ENCODE data around the gene KEL. TPM values are rescaled to one million over a fixed set of nuclear protein-coding genes. Genes with fewer than 3 reads are reported as not detected.

KEL gene
- total and polyA plus RNA-seq, 2 of the 4 experiments (the other 2 are of a cell fraction), result 0.03 TPM; not detected in 1

DNA sequence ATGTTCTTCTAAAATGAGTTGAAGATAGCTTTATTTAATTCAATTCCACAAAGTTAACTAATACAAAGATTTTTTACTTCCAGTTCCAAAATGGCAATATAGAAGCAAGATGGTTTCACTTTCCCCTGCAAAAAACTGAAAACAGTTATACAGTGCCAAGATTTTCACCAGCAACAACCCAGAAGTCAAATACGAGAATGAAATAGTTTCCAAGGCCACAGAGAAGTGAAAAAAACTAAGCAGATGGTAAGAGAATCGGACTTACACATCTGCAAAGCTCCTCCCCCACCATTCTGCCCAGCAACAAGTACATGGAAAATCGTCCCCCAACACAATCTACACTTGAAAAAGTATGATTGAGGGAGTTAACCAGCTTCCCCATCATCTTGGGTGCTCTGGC lies 30.3 kb upstream of the KEL start:
- Histone ChIP-seq H4K20me1 (ENCODE audit: insufficient read depth, low read length) (no peaks in the 10 kb centered on the region), H3K56ac (ENCODE audit: extremely low read depth, insufficient read depth, low read length) (no peak overlapping the region), H3K4ac (ENCODE audit: low read depth, low read length) (no peak overlapping the region), H3K27ac (ENCODE audit: insufficient read depth, low read length) (no peak overlapping the region), H3K9me3 (ENCODE audit: control insufficient read depth, insufficient read depth, low read length) (no peaks in the 10 kb centered on the region), H4K5ac (ENCODE audit: low read depth, low read length) (no peak overlapping the region), H2BK20ac (ENCODE audit: low read depth, low read length) (no peak overlapping the region), H3K9me1 (ENCODE audit: insufficient read depth, low read length) (no peaks in the 10 kb centered on the region), H2BK120ac (ENCODE audit: low read depth, low read length) (no peak overlapping the region), H2AFZ (replicated peaks; ENCODE audit: low read length, poor library complexity) (no peak overlapping the region), H4K91ac (ENCODE audit: insufficient read depth, low read depth, low read length) (no peak overlapping the region), H3K23ac (ENCODE audit: low read depth, low read length) (no peak overlapping the region), H3K27me3 (ENCODE audit: control insufficient read depth, insufficient read depth, low read length) (no peaks in the 10 kb centered on the region), H3K4me1 (ENCODE audit: control insufficient read depth, insufficient read depth, low read length) (no peaks in the 10 kb centered on the region), H2BK5ac (ENCODE audit: low read depth, low read length, poor library complexity, severe bottlenecking) (no peak overlapping the region), H2BK15ac (ENCODE audit: low read depth, low read length) (no peak overlapping the region), H3K36me3 (ENCODE audit: control insufficient read depth, insufficient read depth, low read length) (no peaks in the 10 kb centered on the region), H2AK5ac (ENCODE audit: low read depth, low read length) (no peak overlapping the region), H3K79me1 (ENCODE audit: low read depth in 1 of 2, low read length in 2 of 2) (no peaks in the 10 kb centered on the region), H3K4me3 (ENCODE audit: insufficient read depth, low read depth, low read length) (no peak overlapping the region), H3K18ac (ENCODE audit: low read depth, low read length) (no peak overlapping the region), H3K4me2 (ENCODE audit: low read depth, low read length) (no peak overlapping the region), H2AK9ac (replicated peaks; ENCODE audit: low read depth, low read length, poor library complexity) (no peak overlapping the region), H3K14ac (replicated peaks; ENCODE audit: low read depth, low read length) (no peak overlapping the region), H4K8ac (ENCODE audit: low read depth in 2 of 2, low read length in 2 of 2) (no peak overlapping the region), H3K9ac (ENCODE audit: low read depth, low read length) (no peak overlapping the region)
- TF ChIP-seq ELK1 (IDR thresholded peaks at IDR 0.05; ENCODE audit: borderline replicate concordance, low read depth, low read length) (no peak), MAFK (IDR thresholded peaks at IDR 0.05; ENCODE audit: low read depth, low read length) (no peak), NFE2L2 (IDR thresholded peaks at IDR 0.05; ENCODE audit: low read depth, low read length) (no peak), FOS (IDR thresholded peaks at IDR 0.05; ENCODE audit: low read depth, low read length) (no peak), SMC3 (IDR thresholded peaks at IDR 0.05; ENCODE audit: low read depth, low read length) (no peak), POLR2A (IDR thresholded peaks at IDR 0.05; ENCODE audit: low read depth, low read length) (no peak), BHLHE40 (IDR thresholded peaks at IDR 0.05; ENCODE audit: low read depth, low read length) (no peak), CHD1 (IDR thresholded peaks at IDR 0.05; ENCODE audit: low read depth, low read length) (no peak), MXI1 (IDR thresholded peaks at IDR 0.05; ENCODE audit: borderline replicate concordance, low read depth, low read length) (no peak)
- TF ChIP-seq, protein P1, sequence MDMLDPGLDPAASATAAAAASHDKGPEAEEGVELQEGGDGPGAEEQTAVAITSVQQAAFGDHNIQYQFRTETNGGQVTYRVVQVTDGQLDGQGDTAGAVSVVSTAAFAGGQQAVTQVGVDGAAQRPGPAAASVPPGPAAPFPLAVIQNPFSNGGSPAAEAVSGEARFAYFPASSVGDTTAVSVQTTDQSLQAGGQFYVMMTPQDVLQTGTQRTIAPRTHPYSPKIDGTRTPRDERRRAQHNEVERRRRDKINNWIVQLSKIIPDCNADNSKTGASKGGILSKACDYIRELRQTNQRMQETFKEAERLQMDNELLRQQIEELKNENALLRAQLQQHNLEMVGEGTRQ (IDR thresholded peaks at IDR 0.05; ENCODE audit: low read depth, low read length), result no peak
- WGBS, 2 experiments (ENCODE audit: extremely low coverage in 2 of 2, insufficient read length in 1 of 2), result no CpG with 5 or more reads among the region's 3 CpGs
- intact Hi-C loops (cut with micrococcal nuclease), result no loop called here
- ATAC-seq (ENCODE audit: low read depth), result no peak
- dilution Hi-C loops (cut with HindIII; ENCODE audit: low sequenced_read_pairs, unreplicated experiment), result no loop called here
- ChIA-PET CTCF (interaction anchor here (1.4 kb wide), 1 partner anchor 16 kb away, joined by 5 read pairs; no protein-coding TSS in a partner anchor), POLR2A (ENCODE audit: unreplicated experiment) (no interaction called here)
- no TSS peak for BruUV-seq (replicated peaks)
- in situ Hi-C loops (cut with MboI; ENCODE audit: low sequenced_read_pairs), result no loop called here
- DNase-seq, result no peak
